HG03103 (cell line): ENCODE results near the gene AURKAIP1.
A peak's percentile ranks its signal among the peaks of the same experiment; 100 is the strongest.

ENCODE experiments used
- ATAC-seq: cut with Tn5 transposase; IDR thresholded peaks from one replicate; pipeline ENCODE4 v1.9.1; 2021; ENCODE audit warnings: low read depth; ENCODE audit not compliant: unreplicated experiment

The AURKAIP1 gene

GRCh38 chr1:1348420-1349255 lies 26.4 kb downstream of the AURKAIP1 start:
- ATAC-seq, result peak; percentile 14

DNA sequence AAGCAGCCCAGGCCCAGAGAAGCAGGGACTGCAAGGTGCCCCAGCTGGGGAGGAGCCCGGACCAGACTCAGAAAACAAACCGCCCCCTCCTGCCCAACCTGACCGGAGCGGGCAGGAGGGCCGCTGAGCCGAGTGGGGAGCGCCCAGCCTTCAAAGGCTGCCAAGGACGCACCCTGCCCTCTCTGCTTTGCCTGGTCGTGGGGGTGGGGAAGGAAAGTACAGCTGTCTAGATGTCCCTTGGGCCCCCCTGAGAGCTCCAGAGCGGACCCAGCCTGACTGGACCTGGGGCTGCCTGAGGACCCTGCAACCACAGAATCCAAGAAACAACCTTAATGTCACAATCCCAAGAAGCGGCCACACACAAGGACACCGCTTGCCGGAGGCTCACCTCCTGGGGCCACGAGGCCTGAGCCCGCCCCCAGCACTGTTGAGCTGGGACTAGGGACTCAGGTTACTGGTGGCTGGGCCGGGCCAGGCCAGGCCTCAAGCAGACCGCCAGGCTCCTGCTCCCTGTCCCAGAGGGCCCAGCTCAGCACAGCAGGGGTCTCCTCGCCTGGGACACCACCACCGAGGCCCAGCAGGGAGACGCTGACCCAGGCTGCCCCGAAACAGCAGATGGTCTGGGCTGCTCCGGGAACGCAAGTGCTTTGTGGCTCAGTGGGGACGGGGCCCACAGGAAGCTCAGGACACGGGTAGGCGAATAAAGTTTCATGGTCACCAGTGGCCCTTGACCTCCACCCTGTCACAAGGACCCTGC lies 27.2 kb downstream of the AURKAIP1 start:
- no peak for ATAC-seq

DNA sequence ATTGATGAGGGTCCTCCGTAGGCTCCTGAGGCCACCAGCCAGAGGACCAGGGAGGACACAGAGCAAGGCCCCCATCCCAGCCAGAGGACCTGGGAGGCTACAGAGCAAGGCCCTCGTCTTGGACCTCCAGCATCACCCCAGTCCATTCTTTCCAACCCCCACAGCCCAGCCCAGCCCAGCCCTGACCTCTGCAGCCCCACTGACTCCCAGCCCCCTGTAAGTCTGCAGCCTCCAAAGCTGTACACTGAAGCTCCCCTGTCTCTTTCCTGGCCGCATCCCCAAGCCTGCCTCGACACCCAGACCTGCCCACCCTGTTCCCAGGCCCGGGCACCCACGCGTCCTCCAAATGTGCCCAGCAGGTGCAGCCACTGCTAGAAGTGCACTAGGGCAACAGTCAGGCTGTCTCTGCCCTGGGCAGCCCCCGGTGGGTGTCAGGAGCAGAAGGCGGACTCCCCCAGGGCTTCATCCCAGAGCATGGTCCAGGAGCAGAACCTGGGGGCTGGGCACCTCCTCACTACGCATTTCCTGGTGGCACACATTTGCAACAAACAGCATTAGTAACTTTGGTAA lies 27.9 kb downstream of the AURKAIP1 start:
- no peak for ATAC-seq

DNA sequence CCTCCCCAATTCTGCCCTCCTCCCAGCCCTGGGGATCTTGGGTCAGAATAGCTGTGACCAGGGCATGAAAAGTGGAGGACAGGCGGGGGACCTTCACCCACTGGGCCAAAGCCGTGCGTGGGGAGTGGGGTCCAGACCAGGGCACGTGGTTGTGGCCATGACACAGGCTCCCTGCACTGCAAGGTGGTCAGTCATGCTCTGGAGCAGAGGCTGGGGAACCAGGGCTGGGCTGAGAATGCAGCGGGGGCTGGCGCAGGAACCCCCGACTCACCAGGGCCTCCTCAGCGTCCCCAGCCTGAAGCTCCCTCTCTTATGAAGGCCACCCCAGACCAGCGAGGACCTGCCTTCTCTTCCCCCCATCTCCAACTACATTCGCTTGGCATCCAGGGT lies 28.5 kb downstream of the AURKAIP1 start:
- ATAC-seq, result no peak

DNA sequence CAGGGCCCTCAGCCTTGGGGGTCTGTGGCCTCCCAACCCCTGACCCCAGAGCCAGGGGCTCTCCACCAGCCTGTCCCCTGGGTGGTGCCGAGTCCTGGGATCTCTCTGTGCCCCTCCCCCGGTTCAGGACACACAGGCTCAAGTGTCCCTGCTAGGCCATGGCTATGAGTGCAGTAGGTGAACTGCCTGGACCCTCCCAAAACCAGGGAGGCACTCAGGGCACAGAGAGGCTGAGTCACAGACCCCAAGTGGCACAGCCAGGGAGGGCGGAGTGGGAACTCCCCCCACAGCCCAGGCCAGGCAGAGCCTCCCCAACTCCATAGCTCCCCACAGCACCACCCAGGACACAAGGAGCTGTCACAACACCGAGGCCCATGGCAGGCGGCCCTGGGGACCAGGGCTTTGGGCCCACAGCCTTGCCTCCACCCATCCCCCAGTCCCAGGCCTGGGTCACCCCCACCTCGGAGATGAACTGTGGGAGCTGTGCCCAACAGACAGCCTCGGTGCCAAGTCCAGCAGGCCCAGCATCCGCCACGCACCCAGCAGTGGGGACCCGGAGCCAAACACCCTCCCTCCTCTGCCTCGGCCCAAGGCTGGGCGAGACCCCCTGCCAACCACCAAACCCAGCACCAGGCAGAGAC lies 29.0 kb downstream of the AURKAIP1 start:
- ATAC-seq, result no peak

DNA sequence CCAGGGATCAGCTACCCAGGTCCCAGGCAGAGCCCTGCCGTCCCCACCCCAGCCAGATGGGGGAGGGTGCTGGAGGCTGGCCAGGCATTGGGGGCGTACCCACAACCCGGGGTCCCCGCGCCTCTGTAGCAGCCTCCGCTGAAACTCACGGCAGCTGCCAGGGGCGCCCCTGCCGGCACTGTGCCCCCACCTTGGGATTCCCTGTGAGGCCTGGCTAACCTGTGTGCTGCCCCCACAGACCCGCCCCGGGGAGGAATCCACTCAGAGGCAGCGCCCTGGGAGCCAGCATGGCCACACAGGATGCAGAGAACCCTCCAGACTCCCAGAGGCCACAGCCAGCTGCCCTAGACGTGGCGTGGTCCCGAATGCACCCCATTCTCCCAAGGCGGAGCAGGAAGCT lies 29.6 kb downstream of the AURKAIP1 start:
- no peak for ATAC-seq

- ATAC-seq, result no peak
Measured at GRCh38 chr1:1344655-1345361, 30.2 kb downstream of the AURKAIP1 start.

DNA sequence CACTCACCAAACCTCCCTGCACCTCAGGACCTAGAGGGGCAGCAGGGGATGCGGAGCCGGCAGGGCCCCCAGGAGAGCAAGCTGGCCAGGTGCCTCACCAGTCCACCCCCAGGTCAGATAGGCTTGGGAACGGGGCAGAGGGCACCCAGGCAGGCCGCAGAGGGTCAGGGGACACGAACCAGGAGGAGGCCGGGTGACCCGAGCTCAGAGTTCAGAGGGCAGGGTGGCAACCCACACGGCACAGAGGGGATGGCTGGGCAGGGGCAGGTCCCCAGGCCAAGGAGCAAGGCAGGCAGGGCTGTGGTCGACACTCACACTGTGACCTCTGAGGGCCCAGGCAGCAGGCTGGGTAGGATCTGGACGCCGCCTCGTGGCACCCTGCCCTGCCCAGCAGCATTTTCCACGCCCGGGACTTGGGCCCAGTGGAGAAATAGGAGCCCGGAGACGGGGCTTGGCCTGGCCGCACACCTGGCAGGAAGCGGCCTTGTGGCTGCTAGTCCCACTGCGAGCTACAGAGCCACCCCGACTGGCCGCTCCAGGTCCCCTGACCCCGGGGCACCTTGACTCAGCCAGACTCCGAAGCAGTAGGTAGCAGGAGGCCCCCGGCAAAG lies 31.1 kb downstream of the AURKAIP1 start:
- no peak for ATAC-seq

GRCh38 chr1:1342584-1343115 lies 32.4 kb downstream of the AURKAIP1 start:
- no peak for ATAC-seq

DNA sequence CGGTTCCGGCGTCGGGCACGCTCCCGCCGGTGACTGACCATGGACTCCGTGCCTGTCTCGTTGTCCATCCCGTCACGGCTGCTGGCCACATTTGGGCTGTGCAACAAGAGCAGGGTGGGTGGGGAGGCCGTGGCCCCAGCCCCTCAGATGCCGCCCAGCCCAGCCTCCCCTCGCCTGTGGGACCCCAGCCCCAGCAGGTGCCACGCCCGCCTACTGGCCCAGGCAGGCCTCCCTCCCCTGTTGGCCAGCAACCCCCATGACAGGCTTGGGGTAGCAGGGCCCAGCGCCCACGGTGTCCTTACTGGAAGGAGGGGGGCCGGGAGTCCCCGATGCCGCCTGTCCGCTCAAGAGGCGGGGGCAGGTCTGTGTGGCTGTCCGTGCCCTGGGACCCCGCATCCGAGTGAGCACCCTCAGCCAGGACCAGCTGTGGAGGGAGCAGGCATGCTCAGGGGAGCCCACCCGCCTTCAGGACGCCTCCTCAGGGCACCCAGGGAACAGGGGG lies 32.9 kb downstream of the AURKAIP1 start:
- ATAC-seq, result no peak

DNA sequence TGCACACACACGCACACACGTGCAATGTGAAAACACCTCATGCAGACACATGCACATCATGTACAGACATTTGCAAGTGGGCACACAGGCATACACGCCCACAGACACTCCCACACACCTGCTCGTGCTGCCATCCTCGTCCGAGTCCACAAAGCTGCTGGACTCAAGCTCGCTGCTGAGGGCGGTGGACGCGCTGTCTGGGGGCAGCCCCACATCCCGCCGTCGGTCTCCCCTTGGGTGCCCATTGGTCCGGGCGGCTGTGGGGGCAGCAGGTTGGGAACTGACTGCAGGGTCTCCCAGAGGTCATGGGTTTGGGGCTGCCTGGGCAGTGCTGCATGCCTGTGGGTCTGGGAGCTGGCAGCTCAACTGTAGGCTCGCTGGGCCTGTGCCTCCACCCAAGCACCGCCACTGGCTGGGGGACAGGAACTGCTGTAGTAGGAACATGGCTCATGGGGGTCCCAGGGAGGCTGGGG lies 33.4 kb downstream of the AURKAIP1 start:
- no peak for ATAC-seq

- no peak for ATAC-seq
Measured at GRCh38 chr1:1340791-1341548, 34.0 kb downstream of the AURKAIP1 start.

- no peak for ATAC-seq
Measured at GRCh38 chr1:1340185-1340584, 34.8 kb downstream of the AURKAIP1 start.

- no peak for ATAC-seq
Measured at GRCh38 chr1:1338278-1338677, 36.7 kb downstream of the AURKAIP1 start.

GRCh38 chr1:1337793-1338147 lies 37.2 kb downstream of the AURKAIP1 start:
- no peak for ATAC-seq

- no peak for ATAC-seq
Measured at GRCh38 chr1:1336931-1337792, 37.8 kb downstream of the AURKAIP1 start.

- ATAC-seq, result no peak
Measured at GRCh38 chr1:1336446-1336845, 38.6 kb downstream of the AURKAIP1 start.

DNA sequence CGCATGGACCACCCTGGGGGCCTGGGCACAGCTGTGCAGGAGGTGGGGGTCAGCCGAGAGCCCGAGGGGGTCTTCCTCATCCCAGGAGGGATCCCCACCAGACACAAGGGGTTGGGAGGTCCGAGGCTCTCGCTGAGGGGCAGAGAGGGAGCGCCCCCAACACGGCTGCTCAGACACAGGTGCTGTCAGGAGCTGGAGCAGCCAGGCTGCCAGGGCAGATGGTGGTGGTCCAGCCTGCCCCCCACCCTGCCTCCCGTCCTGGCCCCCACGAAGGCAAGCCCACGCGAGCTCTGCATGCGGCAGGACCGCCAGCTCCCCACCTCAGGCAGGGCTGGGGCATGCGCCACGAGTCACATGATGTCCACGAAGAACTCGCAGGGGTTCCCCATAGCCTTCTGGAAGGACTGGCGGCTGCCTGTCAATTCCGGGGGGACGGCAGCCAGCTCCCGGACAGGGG lies 39.2 kb downstream of the AURKAIP1 start:
- ATAC-seq, result no peak
